Measurements from ENCODE around the gene FGF16. TPM values are rescaled to one million over a fixed set of nuclear protein-coding genes. Genes with fewer than 3 reads are reported as not detected.

The FGF16 gene
- total and polyA plus RNA-seq, 2 of the 8 experiments (the other 6 are each of a cell fraction or from before 2014, with no cell fraction given): 0.50 to 1.4 TPM

GRCh38 chrX:77450996-77451395 is 3.8 kb downstream of the FGF16 start (continued):
- TF ChIP-seq, protein P1, sequence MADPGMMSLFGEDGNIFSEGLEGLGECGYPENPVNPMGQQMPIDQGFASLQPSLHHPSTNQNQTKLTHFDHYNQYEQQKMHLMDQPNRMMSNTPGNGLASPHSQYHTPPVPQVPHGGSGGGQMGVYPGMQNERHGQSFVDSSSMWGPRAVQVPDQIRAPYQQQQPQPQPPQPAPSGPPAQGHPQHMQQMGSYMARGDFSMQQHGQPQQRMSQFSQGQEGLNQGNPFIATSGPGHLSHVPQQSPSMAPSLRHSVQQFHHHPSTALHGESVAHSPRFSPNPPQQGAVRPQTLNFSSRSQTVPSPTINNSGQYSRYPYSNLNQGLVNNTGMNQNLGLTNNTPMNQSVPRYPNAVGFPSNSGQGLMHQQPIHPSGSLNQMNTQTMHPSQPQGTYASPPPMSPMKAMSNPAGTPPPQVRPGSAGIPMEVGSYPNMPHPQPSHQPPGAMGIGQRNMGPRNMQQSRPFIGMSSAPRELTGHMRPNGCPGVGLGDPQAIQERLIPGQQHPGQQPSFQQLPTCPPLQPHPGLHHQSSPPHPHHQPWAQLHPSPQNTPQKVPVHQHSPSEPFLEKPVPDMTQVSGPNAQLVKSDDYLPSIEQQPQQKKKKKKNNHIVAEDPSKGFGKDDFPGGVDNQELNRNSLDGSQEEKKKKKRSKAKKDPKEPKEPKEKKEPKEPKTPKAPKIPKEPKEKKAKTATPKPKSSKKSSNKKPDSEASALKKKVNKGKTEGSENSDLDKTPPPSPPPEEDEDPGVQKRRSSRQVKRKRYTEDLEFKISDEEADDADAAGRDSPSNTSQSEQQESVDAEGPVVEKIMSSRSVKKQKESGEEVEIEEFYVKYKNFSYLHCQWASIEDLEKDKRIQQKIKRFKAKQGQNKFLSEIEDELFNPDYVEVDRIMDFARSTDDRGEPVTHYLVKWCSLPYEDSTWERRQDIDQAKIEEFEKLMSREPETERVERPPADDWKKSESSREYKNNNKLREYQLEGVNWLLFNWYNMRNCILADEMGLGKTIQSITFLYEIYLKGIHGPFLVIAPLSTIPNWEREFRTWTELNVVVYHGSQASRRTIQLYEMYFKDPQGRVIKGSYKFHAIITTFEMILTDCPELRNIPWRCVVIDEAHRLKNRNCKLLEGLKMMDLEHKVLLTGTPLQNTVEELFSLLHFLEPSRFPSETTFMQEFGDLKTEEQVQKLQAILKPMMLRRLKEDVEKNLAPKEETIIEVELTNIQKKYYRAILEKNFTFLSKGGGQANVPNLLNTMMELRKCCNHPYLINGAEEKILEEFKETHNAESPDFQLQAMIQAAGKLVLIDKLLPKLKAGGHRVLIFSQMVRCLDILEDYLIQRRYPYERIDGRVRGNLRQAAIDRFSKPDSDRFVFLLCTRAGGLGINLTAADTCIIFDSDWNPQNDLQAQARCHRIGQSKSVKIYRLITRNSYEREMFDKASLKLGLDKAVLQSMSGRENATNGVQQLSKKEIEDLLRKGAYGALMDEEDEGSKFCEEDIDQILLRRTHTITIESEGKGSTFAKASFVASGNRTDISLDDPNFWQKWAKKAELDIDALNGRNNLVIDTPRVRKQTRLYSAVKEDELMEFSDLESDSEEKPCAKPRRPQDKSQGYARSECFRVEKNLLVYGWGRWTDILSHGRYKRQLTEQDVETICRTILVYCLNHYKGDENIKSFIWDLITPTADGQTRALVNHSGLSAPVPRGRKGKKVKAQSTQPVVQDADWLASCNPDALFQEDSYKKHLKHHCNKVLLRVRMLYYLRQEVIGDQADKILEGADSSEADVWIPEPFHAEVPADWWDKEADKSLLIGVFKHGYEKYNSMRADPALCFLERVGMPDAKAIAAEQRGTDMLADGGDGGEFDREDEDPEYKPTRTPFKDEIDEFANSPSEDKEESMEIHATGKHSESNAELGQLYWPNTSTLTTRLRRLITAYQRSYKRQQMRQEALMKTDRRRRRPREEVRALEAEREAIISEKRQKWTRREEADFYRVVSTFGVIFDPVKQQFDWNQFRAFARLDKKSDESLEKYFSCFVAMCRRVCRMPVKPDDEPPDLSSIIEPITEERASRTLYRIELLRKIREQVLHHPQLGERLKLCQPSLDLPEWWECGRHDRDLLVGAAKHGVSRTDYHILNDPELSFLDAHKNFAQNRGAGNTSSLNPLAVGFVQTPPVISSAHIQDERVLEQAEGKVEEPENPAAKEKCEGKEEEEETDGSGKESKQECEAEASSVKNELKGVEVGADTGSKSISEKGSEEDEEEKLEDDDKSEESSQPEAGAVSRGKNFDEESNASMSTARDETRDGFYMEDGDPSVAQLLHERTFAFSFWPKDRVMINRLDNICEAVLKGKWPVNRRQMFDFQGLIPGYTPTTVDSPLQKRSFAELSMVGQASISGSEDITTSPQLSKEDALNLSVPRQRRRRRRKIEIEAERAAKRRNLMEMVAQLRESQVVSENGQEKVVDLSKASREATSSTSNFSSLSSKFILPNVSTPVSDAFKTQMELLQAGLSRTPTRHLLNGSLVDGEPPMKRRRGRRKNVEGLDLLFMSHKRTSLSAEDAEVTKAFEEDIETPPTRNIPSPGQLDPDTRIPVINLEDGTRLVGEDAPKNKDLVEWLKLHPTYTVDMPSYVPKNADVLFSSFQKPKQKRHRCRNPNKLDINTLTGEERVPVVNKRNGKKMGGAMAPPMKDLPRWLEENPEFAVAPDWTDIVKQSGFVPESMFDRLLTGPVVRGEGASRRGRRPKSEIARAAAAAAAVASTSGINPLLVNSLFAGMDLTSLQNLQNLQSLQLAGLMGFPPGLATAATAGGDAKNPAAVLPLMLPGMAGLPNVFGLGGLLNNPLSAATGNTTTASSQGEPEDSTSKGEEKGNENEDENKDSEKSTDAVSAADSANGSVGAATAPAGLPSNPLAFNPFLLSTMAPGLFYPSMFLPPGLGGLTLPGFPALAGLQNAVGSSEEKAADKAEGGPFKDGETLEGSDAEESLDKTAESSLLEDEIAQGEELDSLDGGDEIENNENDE (IDR thresholded peaks at IDR 0.05; ENCODE audit: insufficient replicate concordance, low read length): no peak
- no peak for TF ChIP-seq SP2 (IDR thresholded peaks at IDR 0.05; ENCODE audit: low read length)
